HG03095 (cell line): ENCODE data around the gene MACC1.

Source experiments
- ATAC-seq: cut with Tn5 transposase; IDR thresholded peaks from one replicate; pipeline ENCODE4 v1.9.1; 2021; ENCODE audit warnings: moderate library complexity; ENCODE audit not compliant: unreplicated experiment

Gene MACC1

DNA sequence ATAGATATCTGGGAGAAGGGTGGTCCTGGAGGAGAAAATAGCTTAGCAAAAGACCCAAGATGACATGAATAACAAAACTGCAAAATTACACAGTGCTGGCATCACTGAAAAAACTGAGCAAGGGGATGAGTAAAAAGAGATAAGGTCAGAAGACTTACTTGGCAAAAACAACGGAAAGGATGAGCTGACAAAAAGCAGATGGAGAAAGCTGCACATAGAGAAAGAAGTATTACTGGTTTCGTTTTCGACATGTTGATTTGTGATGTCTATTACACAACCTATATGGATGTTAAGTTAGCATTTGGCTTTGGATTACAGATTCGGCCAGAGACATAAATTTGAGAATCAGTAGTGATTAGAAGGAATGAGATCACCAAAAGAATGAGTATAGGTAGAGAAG lies 132.1 kb downstream of the MACC1 start:
- no peak for ATAC-seq
